Peyer's patch (tissue), 4 donors: Measurements from ENCODE around the gene PCMT1.

ENCODE experiments used
- POLR2A ChIP-seq, 2 donors: fragments of 450-650 bp; IDR thresholded peaks; one replicate each; pipeline ENCODE4 v1.5.1; 2017; ENCODE audit warnings: antibody characterized with exemption in 2 of 2, mild to moderate bottlenecking in 2 of 2, moderate library complexity in 2 of 2
- TF ChIP-seq, protein P1 (sequence below), 6 experiments: fragments of 450-650 bp in 4 of 6; fragments of 200-600 bp in 2 of 6; sonication (generic) in 1 of 6; IDR thresholded peaks; one replicate each; pipeline ENCODE4 v1.5.1; 2017 to 2019; ENCODE audit warnings: antibody characterized with exemption in 6 of 6, mild to moderate bottlenecking in 3 of 6, moderate library complexity in 1 of 6

DNA sequence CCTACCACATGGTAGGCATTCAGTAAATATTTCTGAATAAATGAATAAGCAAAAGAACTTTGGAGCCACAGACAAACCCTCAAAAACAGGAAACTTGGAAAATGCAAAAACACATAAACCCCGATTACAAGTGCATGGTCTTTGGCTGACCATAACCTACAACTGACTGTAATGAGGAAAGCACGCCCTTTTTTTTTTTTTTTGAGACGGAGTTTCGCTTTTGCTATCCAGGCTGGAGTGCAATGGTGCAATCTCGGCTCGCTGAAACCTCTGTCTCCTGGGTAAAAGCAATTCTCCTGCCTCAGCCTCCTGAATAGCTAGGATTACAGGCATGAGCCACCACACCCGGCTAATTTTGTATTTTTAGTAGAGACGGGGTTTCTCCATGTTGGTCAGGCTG is 19.7 kb upstream of the PCMT1 start:
- TF ChIP-seq, protein P1, sequence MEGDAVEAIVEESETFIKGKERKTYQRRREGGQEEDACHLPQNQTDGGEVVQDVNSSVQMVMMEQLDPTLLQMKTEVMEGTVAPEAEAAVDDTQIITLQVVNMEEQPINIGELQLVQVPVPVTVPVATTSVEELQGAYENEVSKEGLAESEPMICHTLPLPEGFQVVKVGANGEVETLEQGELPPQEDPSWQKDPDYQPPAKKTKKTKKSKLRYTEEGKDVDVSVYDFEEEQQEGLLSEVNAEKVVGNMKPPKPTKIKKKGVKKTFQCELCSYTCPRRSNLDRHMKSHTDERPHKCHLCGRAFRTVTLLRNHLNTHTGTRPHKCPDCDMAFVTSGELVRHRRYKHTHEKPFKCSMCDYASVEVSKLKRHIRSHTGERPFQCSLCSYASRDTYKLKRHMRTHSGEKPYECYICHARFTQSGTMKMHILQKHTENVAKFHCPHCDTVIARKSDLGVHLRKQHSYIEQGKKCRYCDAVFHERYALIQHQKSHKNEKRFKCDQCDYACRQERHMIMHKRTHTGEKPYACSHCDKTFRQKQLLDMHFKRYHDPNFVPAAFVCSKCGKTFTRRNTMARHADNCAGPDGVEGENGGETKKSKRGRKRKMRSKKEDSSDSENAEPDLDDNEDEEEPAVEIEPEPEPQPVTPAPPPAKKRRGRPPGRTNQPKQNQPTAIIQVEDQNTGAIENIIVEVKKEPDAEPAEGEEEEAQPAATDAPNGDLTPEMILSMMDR (IDR thresholded peaks at IDR 0.05) = no peak
- no peak for TF ChIP-seq POLR2A (IDR thresholded peaks at IDR 0.05)
